Fibroblast of skin of abdomen (primary cell): ENCODE results near the gene GP2. TPM values are rescaled to one million over a fixed set of nuclear protein-coding genes. Genes with fewer than 3 reads are reported as not detected.

Experiments
- DNase-seq: peaks from one replicate; pipeline ENCODE4 v3.0.0-alpha.2; 2013
- polyA plus RNA-seq, 2 experiments: library from polyadenylated mRNA; unstranded; fragments of 120-200 nt; gene quantifications; one replicate each; pipeline ENCODE4 v1.2.1, GENCODE V29; 2013; ENCODE audit not compliant: insufficient read length in 2 of 2

GP2 gene
- polyA plus RNA-seq (2013, experiment 1 of 2; ENCODE audit: insufficient read length): not detected
- 0.05 TPM for polyA plus RNA-seq (2013, experiment 2 of 2; ENCODE audit: insufficient read length)

- DNase-seq: no peak
These were observed at the start of gene GP2 for GRCh38 chr16:20327444-20328041. GP2 (minus strand) TSS chr16:20327513; CDS start chr16:20326431, 1,082 bp downstream.

- no peak for DNase-seq
These were observed 45.4 kb upstream of the GP2 start for GRCh38 chr16:20372701-20373100.

GRCh38 chr16:20369452-20370054 lies 42.2 kb upstream of the GP2 start:
- no peak for DNase-seq

- DNase-seq: no peak
These were observed 36.7 kb upstream of the GP2 start for GRCh38 chr16:20364051-20364450.

- DNase-seq: no peak
These were observed 35.9 kb upstream of the GP2 start for GRCh38 chr16:20363191-20363590.

- DNase-seq: no peak
These were observed 32.7 kb upstream of the GP2 start for GRCh38 chr16:20359997-20360396.

- no peak for DNase-seq
These were observed 27.9 kb upstream of the GP2 start for GRCh38 chr16:20355114-20355782.

GRCh38 chr16:20353379-20353778 lies 26.1 kb upstream of the GP2 start:
- DNase-seq: no peak

- no peak for DNase-seq
These were observed 25.3 kb upstream of the GP2 start, which contains the start of gene UMOD for GRCh38 chr16:20352615-20353014. UMOD (minus strand) TSS chr16:20352715; CDS start chr16:20350737, 1,978 bp downstream.

- DNase-seq: no peak
These were observed 22.3 kb upstream of the GP2 start for GRCh38 chr16:20349615-20350014.

GRCh38 chr16:20348365-20349185 lies 21.3 kb upstream of the GP2 start:
- no peak for DNase-seq

GRCh38 chr16:20347666-20348364 lies 20.5 kb upstream of the GP2 start:
- no peak for DNase-seq

GRCh38 chr16:20344611-20345010 lies 17.3 kb upstream of the GP2 start:
- no peak for DNase-seq

GRCh38 chr16:20339744-20340143 lies 12.4 kb upstream of the GP2 start:
- DNase-seq: no peak

GRCh38 chr16:20336955-20337354 lies 9.6 kb upstream of the GP2 start:
- DNase-seq: no peak

- no peak for DNase-seq
These were observed 7.1 kb upstream of the GP2 start for GRCh38 chr16:20334396-20334795.

GRCh38 chr16:20333120-20333519 lies 5.8 kb upstream of the GP2 start:
- no peak for DNase-seq

- DNase-seq: no peak
These were observed 5.1 kb upstream of the GP2 start for GRCh38 chr16:20332411-20332810.

- DNase-seq: no peak
These were observed 4.3 kb upstream of the GP2 start for GRCh38 chr16:20331635-20332034.

GRCh38 chr16:20329392-20330138 lies 2.3 kb upstream of the GP2 start:
- no peak for DNase-seq

- DNase-seq: no peak
These were observed 992 bp downstream of the GP2 start for GRCh38 chr16:20326321-20326720.

GRCh38 chr16:20325005-20325404 lies 2.3 kb downstream of the GP2 start:
- DNase-seq: no peak
